Nephron (organoid): Measurements from ENCODE around the gene CRTAP.
"Not testable (repeated sequence)": the region's sequence is repeated elsewhere in the genome, so short reads cannot be mapped to it uniquely, and the experiment has no call there.

Experiments used
- H3K27ac Mint-ChIP-seq, 3 experiments: 2 replicates each; pipeline ENCODE4 v1.8.0; 2020; ENCODE audit warnings: mixed read lengths in 3 of 3, mild to moderate bottlenecking in 2 of 3, moderate library complexity in 1 of 3
- H3K27me3 Mint-ChIP-seq: 2 replicates; pipeline ENCODE4 v1.8.0; 2021; ENCODE audit warnings: low read depth, mild to moderate bottlenecking, moderate library complexity, mixed read lengths
- H3K36me3 Mint-ChIP-seq: 2 replicates; pipeline ENCODE4 v1.8.0; 2020; ENCODE audit warnings: low read depth, mixed read lengths
- H3K4me1 Mint-ChIP-seq: 2 replicates; pipeline ENCODE4 v1.8.0; 2020; ENCODE audit warnings: mixed read lengths
- H3K4me3 Mint-ChIP-seq, 3 experiments: 2 replicates each; pipeline ENCODE4 v1.8.0; 2020; ENCODE audit warnings: mild to moderate bottlenecking in 3 of 3, mixed read lengths in 3 of 3, moderate library complexity in 2 of 3
- H3K9me3 Mint-ChIP-seq: 2 replicates; pipeline ENCODE4 v1.8.0; 2020; ENCODE audit warnings: mixed read lengths
- TF ChIP-seq, protein P1 (sequence below), 3 experiments: fragments of 200-600 bp; sonication (generic); IDR thresholded peaks; one replicate each; pipeline ENCODE4 v1.5.0; 2021; ENCODE audit warnings: antibody characterized with exemption in 3 of 3; ENCODE audit not compliant: unreplicated experiment in 3 of 3

CRTAP gene

DNA sequence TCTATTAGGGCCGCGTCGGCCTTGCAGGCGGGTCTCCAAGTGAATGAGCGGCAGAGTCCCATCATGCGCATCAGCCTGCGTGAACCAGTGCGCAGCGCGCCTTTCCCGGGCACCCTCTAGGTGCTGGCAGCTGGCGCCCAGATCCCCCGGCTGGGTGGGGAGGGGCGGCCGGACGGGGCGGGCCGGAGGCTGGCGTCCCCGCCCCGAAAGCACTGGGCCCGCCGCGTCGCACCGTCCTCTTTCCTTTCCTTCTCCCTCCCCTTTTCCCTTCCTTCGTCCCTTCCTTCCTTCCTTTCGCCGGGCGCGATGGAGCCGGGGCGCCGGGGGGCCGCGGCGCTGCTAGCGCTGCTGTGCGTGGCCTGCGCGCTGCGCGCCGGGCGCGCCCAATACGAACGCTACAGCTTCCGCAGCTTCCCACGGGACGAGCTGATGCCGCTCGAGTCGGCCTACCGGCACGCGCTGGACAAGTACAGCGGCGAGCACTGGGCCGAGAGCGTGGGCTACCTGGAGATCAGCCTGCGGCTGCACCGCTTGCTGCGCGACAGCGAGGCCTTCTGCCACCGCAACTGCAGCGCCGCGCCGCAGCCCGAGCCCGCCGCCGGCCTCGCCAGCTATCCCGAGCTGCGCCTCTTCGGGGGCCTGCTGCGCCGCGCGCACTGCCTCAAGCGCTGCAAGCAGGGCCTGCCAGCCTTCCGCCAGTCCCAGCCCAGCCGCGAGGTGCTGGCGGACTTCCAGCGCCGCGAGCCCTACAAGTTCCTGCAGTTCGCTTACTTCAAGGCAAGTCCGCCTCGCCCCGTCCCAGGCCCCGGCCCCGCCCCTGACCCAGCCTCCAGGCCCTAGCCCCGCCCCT lies at the start of gene CRTAP:
TSS of gene CRTAP (plus strand) at position 243 of the 850 bp plus-strand sequence. CDS start at position 307, 64 bp downstream.
- peaks cover 20% of the 10 kb centered on the region for H3K4me1 Mint-ChIP-seq
- peaks cover 4% of the 10 kb centered on the region for H3K36me3 Mint-ChIP-seq
- H3K27me3 Mint-ChIP-seq: no peaks in the 10 kb centered on the region
- TF ChIP-seq, protein P1, sequence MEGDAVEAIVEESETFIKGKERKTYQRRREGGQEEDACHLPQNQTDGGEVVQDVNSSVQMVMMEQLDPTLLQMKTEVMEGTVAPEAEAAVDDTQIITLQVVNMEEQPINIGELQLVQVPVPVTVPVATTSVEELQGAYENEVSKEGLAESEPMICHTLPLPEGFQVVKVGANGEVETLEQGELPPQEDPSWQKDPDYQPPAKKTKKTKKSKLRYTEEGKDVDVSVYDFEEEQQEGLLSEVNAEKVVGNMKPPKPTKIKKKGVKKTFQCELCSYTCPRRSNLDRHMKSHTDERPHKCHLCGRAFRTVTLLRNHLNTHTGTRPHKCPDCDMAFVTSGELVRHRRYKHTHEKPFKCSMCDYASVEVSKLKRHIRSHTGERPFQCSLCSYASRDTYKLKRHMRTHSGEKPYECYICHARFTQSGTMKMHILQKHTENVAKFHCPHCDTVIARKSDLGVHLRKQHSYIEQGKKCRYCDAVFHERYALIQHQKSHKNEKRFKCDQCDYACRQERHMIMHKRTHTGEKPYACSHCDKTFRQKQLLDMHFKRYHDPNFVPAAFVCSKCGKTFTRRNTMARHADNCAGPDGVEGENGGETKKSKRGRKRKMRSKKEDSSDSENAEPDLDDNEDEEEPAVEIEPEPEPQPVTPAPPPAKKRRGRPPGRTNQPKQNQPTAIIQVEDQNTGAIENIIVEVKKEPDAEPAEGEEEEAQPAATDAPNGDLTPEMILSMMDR (IDR thresholded peaks at IDR 0.05; ENCODE audit: unreplicated experiment in 3 of 3): no peak
- peak within 1 kb of the TSS; percentile 86 to 97 (median 92) for H3K27ac Mint-ChIP-seq
- H3K9me3 Mint-ChIP-seq: no peaks in the 10 kb centered on the region
- H3K4me3 Mint-ChIP-seq: peak within 1 kb of the TSS; percentile 83 to 95 (median 92)

- Mint-ChIP-seq H3K4me3 (no peak overlapping the region), H3K27ac (no peak overlapping the region), H3K27me3 (no peaks in the 10 kb centered on the region), H3K36me3 (peaks cover 45% of the 10 kb centered on the region), H3K9me3 (no peaks in the 10 kb centered on the region), H3K4me1 (no peaks in the 10 kb centered on the region)
- TF ChIP-seq, protein P1 (IDR thresholded peaks at IDR 0.05; ENCODE audit: unreplicated experiment in 3 of 3): no peak
Measured at GRCh38 chr3:33064929-33065328, 48.9 kb upstream of the CRTAP start.

DNA sequence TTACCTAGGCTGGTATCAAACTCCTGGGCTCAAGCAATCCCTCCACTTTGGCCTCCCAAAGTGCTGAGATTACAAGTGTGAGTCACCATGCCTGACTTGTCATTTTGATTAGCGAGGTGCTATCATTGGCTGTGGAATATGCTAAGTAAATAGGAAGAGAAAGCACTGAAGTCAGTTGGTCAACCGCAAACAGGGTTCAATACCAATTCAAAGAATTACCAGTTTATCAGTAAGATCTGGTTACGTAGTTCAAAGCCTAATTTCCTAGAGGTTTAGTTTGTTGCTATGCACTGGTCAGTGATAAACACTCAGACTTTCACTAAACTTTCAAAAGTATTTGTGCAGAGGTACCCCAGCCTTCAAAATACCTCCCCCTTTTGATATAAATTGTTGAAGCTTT lies 46.3 kb upstream of the CRTAP start:
- H3K4me1 Mint-ChIP-seq: no peaks in the 10 kb centered on the region
- no peak overlapping the region for H3K4me3 Mint-ChIP-seq
- TF ChIP-seq, protein P1 (IDR thresholded peaks at IDR 0.05; ENCODE audit: unreplicated experiment in 3 of 3): no peak
- no peaks in the 10 kb centered on the region for H3K9me3 Mint-ChIP-seq
- peaks cover 44% of the 10 kb centered on the region for H3K36me3 Mint-ChIP-seq
- no peak overlapping the region for H3K27ac Mint-ChIP-seq
- no peaks in the 10 kb centered on the region for H3K27me3 Mint-ChIP-seq

DNA sequence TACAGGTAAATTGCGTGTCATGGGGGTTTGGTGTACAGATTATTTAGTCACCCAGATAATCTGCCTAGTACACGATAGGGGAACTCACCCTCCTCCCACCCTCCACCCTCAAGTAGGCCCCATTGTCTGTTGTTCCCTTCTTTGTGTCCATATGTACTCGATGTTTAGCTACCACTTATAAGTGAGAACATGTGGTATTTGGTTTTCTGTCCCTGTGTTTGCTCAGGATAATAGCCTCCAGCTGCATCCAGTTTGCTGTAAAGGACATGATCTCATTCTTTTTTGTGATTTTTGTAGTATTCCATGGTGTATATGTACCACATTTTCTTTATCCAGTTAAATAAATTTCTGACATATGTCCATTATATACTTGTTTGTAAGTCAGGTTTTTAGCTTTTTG lies 44.0 kb upstream of the CRTAP start:
- not testable (repeated sequence) for H3K9me3 Mint-ChIP-seq, H3K4me3 Mint-ChIP-seq, H3K27me3 Mint-ChIP-seq, H3K4me1 Mint-ChIP-seq
- peak overlapping the region in 1 of 3 experiments; percentile 66 for H3K27ac Mint-ChIP-seq
- peaks cover 31% of the 10 kb centered on the region for H3K36me3 Mint-ChIP-seq

- H3K9me3 Mint-ChIP-seq: no peaks in the 10 kb centered on the region
- no peaks in the 10 kb centered on the region for H3K27me3 Mint-ChIP-seq
- H3K36me3 Mint-ChIP-seq: peaks cover 30% of the 10 kb centered on the region
- H3K27ac Mint-ChIP-seq: no peak overlapping the region
- H3K4me3 Mint-ChIP-seq: no peak overlapping the region
- TF ChIP-seq, protein P1 (IDR thresholded peaks at IDR 0.05; ENCODE audit: unreplicated experiment in 3 of 3): no peak
- no peaks in the 10 kb centered on the region for H3K4me1 Mint-ChIP-seq
Measured at GRCh38 chr3:33071181-33071580, 42.6 kb upstream of the CRTAP start.

GRCh38 chr3:33071946-33072345 lies 41.9 kb upstream of the CRTAP start:
- Mint-ChIP-seq H3K27me3 (no peaks in the 10 kb centered on the region), H3K36me3 (peaks cover 28% of the 10 kb centered on the region), H3K9me3 (no peaks in the 10 kb centered on the region), H3K27ac (no peak overlapping the region), H3K4me3 (no peak overlapping the region), H3K4me1 (no peaks in the 10 kb centered on the region)
- TF ChIP-seq, protein P1 (IDR thresholded peaks at IDR 0.05; ENCODE audit: unreplicated experiment in 3 of 3): no peak
